NCI-H2029 (cell line): Measurements from ENCODE around the gene PCID2.

Source experiments
- DNase-seq: peaks from one replicate; lab custom pipeline; 2025; lab: John Stamatoyannopoulos, UW

The PCID2 gene

DNA sequence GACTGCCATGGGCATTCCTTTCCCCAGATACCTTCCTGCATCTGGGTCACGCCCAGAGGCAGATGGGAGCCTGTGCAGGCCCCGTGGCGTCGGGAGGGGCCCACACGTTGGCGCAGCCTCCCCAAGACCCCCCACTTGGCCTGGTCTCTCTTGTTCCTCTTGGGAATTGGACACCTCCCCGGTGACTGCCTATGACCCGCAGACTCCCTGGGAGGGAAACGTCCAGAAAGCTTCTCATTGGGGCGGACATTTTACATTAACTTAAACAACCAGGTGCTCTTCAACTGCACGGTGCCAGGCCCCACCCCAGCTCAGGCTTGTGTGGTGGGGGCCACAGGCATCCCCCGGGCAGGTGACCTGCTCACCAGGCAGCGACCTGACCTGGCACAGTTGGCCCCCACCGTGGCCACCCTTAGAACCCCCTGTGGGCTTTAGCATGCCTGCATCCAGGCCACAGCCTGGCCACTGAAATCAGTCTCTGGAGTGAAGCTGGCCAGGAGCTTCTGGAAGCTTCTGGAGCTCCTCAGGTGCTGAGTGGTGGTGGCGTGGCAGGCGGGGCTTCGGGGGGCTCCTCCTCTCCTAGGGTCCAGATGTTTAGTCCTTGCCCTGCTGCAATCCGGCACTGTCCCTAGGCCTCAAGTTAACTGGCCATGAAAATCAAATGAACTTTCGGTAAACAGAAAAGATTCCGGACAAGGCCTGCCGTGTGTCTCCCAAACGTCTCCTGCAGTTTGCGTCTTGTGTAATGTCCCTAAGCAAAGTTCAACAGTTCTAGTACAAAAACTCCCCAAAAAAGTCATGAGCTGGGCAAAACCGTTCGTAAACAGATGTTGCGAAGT lies 58.5 kb downstream of the PCID2 start:
- DNase-seq = no peak

DNA sequence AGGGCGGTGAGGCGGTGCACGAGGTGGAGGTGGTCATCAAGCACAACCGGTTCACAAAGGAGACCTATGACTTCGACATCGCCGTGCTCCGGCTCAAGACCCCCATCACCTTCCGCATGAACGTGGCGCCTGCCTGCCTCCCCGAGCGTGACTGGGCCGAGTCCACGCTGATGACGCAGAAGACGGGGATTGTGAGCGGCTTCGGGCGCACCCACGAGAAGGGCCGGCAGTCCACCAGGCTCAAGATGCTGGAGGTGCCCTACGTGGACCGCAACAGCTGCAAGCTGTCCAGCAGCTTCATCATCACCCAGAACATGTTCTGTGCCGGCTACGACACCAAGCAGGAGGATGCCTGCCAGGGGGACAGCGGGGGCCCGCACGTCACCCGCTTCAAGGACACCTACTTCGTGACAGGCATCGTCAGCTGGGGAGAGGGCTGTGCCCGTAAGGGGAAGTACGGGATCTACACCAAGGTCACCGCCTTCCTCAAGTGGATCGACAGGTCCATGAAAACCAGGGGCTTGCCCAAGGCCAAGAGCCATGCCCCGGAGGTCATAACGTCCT lies 59.4 kb downstream of the PCID2 start:
- DNase-seq = no peak

DNA sequence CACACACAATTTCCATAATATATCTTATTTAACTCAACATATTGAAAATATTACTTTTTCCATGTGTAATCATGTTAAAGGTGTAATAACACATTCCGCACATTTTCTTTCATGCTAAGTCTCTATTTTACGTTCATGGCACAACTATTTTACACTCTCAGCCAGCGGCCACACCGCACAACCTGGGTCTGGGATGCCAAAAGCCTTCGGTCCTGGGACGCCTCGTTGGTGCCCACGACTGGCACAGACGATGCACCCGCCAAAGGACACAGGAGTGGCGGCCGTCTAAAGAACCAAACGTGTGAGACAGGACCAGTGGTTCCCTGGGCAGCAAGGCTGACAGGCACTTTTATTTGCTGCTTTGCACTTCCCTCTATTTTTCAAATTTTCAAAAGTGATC lies 60.1 kb downstream of the PCID2 start:
- DNase-seq = no peak

DNA sequence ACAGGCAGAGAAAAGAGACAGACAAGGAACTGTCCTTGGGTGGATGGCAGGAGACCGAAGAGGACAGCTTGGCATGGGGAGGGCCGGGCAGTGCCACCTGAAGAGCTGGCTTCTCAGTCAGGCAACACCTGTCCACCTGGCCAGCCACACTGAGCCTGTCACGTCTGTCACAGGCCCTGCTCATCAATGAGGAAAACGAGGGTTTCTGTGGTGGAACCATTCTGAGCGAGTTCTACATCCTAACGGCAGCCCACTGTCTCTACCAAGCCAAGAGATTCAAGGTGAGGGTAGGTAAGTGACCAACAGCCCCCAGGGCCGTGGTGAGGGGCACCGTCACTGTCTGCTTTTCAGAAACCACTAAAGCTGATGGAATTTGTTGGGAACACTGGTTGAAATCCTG lies 61.3 kb downstream of the PCID2 start:
- DNase-seq = no peak

DNA sequence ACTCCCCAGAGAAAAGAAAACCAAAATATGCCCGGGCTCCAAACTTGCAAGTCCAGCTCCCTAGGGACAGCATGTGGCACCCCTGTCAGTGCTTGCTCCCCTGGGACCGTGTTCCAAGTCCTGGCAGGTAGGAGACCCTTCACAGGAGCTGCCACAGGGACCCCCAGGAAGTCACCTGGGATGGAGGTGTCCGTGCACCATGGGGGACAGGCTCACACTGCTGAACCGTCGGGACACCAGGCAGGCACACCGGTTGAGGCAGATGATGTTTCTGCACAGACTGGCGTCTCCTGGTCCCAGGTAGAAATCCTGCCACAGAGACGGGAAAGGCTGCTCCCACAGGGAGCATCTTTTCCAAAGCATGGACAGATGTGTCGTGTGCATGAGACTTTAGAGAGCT lies 61.7 kb downstream of the PCID2 start:
- DNase-seq = no peak

DNA sequence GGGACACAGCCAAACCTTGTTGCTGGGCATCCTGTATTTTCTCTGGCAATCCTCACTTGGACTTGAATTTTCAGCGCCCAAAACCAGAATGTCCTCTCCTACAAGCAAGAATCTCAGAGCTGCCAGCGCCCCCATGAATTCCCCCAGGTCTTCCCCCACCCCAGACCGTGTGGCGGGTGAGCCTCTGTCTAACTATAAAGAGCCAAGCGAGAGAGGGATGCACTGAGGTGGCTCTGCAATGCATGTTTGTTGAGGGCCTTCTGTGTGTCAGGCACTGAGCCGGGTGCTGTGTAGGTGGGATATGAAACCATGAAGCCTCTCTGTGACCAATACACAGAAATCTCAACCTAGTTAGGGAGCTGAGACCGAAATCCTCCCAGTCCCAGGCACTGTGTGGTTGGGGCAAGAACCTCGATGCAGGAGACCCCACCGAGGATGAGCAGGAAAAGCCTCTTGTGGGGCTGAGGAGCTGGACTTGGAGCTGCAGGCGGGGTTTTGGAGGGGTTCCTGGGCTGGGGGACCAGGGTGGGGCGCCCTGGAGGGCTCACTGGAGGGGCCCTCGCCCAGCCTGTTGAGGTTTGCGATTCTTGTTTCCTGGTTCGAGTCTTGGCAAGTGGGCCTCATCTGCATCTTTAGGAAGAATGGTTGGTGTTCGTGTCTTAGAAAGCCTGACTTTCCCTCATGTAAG lies 62.4 kb downstream of the PCID2 start:
- no peak for DNase-seq

DNA sequence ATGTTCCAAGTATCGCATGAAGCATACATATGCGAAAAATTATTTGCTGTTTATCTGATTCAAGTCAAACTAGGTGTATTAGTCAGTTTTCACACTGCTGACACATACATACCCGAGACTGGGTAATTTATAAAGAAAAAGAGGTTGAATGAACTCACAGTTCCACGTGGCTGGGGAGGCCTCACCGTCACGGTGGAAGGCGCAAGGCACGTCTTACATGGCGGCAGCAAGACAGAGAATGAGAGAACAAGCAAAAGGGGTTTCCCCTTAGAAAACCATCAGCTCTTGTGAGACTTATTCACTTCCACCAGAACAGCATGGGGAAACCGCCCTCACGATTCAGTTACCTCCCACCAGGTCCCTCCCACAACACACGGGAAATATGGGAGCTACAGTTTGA lies 63.0 kb downstream of the PCID2 start:
- DNase-seq = no peak

DNA sequence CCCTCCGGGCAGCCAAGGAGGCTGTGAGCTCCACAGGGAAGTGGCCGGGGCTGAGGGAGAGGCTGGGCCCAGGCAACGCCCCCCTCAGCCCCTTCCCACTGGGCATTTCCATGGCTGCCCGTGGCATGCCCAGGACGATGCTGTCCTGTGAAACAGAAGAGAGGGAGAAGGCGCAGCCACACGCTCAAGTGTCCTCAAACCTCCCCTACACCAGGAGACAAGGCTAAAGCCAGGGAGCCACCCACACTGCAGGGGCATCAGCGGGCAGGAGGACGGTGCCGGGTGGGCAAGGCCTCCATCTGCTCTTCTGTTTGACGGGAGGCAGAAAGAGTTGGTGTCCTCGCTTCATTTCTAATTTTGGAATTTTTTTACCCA lies 64.2 kb downstream of the PCID2 start:
- no peak for DNase-seq

DNA sequence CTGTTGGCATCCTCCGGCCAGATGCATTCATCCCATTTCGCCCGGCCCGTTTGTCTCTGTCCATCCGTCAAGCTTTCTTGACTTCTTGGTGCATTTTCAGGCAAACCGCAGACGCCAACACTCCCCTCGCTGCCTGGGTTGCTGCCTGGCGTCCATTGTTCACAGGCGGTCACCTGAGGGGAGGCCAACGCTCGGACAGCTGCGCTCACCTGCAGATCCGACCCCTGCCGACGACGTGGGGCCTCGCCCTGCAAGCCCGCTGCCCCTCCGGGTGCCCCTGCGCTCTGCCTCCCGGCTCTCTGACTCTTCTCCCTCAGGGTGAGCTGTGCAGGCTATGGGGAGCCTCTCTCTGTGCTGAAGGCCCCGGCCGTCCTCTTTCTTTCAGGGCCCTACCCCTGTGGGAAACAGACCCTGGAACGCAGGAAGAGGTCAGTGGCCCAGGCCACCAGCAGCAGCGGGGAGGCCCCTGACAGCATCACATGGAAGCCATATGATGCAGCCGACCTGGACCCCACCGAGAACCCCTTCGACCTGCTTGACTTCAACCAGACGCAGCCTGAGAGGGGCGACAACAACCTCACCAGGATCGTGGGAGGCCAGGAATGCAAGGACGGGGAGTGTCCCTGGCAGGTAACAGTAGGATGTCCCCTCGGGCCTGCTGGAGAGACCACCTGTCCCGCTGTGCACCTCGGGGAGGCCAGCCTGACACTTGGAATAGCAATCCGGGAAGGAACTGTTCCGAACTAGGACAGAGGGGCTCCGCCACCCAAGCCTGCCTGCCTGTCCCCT lies 64.8 kb downstream of the PCID2 start:
- no peak for DNase-seq

DNA sequence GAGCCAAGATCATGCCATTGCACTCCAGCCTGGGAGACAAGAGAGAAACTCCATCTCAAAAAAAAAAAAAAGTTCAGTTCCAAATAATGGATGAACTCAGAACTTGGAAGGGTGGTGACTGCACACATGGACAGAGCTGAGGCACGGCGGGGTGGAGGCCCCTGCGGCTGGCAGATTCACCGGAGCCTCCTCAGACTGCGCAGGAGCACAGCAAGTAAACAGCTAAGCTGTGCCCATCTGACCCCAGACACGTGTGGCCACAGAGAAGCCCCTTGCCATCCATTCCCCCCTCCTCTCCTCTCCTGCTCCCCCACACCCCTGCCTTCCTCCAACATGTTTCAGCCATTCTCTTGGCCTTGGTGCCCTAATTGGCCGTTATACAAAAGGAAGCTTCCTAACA lies 65.6 kb downstream of the PCID2 start:
- DNase-seq = no peak

DNA sequence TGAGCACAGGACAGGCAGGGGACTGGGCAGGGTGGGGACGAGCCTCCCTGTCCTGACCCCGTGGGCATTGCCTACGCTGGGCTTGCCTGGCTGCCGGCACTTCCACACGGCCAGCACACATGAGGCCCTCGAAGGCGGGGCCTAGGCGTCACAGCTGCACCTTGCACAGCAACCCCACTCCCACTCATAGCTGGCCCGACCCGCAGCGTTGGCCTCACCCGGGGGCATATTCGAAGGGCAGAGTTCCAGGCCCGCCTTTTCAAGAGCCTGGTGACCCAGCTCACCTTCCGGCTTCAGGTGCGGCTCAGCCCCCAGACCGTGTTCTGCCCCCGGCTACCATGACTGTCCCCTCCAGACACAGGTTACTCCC lies 66.9 kb downstream of the PCID2 start:
- DNase-seq = no peak

DNA sequence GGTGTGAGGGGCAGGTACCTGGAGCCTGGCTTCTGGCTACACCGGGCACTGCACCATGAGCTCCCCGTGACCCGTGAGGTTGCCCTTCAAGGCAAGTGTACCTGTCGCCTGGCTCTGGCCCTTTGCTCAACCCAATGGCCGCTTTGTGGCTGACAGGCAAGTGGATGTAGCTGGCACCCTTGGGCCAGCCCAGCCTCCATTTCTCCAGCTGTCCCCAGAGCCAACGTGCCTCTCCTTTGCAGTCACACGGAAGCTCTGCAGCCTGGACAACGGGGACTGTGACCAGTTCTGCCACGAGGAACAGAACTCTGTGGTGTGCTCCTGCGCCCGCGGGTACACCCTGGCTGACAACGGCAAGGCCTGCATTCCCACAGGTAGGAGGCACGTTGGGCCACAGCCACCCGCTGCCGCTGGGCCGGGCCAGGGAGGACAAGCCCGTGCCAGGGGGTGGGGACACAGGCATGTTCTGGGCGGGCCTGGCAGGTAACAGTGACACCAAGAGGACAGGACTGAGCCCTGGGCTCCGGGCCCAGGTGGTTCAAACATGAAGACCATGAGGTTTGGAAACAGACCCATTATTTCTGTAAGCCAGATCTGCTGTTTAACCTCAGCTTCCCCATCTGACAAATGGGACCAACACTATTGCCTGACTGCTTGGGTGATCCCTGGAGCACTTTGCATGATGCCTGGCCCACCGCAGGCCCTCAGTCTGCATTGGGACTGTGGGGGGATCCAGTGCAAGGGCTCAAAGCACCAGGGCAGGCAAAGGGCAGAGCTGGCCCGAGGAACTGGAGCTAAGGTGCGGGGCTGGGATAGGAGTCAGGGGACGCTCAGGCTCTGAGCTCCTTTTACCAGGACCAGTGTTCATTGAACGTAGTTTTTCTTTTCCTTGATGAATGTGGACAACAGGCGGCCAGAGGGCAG lies 67.5 kb downstream of the PCID2 start:
- DNase-seq = no peak

DNA sequence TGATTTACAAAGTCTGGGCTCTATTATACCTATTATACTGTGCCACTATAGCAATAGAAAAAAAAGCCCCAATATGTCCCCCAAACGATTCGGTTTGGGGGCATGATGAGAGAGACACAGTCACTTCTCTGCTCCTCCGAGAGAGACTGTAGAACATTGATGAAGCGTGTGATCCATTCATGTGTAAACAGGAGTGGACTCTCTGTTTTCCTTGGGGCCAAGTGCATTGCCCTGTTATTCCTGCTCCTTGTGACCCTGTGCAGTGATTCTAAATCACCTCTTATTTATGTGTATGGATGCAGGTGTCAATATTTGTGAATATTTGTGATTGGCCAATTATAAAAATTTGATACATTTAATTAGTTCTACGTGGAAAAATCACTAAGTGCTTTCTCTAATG lies 68.9 kb downstream of the PCID2 start:
- DNase-seq = no peak

DNA sequence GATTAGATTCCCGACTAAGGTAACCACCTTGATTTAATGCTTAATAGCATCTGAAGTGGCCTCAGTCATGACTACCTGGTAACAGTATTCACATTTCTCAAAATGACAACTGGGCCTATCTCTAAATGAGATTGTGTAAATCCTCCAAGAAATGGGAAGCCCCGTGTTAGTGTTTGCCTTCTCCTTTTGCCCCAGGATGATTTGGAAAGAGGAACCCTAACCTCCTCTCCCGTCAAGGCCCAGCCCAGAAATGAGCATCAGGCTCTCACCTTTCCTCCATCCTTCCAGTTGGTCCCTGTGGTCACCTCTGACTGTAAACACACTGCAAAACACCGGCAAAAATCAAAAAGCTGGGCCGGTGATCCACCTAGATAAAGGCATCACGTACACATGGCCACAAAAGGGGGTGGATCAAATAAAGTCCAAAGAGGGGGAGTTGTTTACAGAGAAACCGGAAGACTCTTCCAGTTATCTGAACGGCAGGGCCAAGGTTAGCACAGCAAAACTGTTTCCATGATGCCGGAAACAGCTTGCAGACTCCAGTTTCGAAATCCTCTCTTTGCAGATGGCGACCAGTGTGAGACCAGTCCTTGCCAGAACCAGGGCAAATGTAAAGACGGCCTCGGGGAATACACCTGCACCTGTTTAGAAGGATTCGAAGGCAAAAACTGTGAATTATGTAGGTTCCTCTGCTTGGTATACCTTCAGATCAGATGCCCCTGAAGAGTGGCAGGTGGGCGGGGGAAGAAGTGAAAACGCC lies 69.5 kb downstream of the PCID2 start:
- no peak for DNase-seq

DNA sequence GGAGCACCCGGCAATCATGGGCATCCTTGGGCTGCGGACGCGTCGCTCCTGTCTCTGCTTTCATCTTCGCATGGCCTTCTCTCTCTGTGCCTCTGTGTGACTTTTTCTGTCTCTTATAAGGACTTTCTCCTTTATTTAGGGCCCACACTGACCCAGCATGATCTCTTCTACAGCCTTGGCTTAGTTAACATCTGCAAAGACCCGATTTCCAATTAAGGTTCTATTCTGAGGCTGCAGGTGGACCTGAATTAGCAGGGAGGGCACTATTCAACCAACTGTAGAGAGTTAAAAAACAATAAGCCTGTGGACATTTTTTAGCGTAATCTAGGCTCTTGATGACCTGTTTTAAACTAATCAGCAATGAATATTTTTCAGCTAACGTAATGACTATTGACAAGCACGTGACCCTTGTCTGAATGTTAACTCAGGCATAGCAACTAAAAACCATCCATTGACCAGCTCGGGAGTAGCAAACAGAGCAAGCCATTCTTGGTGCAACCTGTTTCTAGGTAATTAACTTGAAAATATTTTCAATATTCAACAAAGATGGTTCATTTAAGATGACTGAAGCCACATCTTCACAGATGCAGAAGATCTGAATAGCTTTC lies 70.7 kb downstream of the PCID2 start:
- DNase-seq = no peak

DNA sequence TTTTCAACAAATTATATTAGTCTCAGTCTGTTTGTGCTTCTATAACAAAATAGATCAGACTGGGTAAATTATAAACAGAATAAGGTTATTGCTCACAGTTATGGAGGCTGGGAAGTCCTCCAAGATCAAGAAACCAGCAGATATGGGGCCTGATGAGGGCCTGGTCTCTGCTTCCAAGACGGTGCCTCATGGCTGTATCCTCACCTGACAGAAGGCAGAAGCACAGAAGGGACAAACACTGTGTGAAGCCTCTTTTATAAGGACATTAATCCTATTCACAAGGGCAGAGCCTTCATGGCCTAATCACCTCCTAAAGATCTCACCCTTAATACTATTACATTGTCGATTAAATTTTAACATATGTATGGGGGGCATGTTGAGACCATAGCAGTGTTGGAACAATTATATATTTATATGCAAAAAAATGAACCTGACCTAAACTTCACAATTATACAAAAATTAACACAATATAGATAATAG lies 73.1 kb downstream of the PCID2 start:
- DNase-seq = no peak

DNA sequence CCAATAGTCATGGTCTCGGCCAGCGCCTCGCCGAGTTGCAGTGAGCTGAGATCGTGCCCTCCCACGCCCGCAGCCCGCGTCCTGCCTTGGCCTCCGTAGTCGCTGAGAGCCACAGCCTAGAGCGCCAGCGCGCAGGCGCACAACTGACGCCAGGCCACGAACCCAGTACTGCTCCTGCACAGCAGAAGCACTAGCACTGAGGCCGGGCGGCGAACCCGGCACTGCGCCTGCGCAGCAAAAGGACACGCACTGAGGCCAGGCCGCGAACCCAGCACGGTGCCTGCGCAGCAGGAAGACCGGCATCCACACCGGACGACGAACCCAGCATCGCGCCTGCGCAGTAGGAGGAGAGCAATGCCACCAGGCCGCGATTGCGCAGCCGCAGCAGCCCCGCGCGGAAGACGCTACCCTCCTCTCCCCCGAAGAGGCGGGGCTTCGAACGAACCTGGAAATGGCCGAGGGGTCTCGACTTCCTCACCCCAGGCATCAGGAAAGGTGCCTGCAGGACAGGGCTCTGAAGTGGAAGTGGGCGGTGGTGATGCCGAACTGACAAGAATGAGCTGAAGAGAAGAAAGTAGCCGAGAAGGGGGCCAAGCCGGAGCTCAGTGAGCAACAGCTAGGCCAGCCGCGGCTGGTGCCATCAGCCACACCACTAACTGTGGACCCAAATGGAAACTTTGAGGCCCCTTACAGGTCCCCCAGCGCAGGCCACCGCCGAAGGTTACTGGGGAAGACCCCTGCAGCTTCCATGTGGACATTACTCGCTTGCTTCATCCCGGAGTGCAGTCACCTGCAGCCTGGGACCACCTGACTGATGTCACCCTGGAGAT lies 78.3 kb downstream of the PCID2 start:
- DNase-seq = no peak

DNA sequence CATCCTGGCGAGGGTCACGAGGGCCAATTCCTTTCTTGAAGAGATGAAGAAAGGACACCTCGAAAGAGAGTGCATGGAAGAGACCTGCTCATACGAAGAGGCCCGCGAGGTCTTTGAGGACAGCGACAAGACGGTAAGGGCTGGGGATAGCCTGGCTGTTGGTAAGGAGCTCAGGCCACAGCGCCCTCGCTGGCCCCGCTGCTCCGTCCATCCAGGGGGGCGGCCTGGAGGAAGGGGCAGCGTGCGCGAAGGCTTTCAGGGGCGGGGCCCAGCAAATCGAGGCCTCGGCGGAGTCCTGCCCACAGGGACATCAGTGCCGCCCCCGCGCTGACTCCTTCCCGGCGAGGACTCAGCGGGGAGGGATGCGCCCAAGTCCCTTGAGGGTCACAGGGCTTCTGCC lies 79.0 kb downstream of the PCID2 start:
- no peak for DNase-seq
